ACC112 (cell line): ENCODE measurements around the gene CTDNEP1.

Experiments used
- H2AFZ ChIP-seq: fragments of 200-600 bp; sonication (generic); one replicate; pipeline ENCODE4 v1.6.0; 2017; ENCODE audit warnings: antibody characterized with exemption, low read length; ENCODE audit not compliant: unreplicated experiment
- H3K27ac ChIP-seq: fragments of 200-600 bp; sonication (generic); 2 replicates; pipeline ENCODE4 v1.5.1; 2014; ENCODE audit warnings: low read depth, mild to moderate bottlenecking, antibody characterized with exemption, low read length, moderate library complexity
- H3K27me3 ChIP-seq: fragments of 200-600 bp; sonication (generic); 2 replicates; pipeline ENCODE4 v1.6.1; 2014; ENCODE audit warnings: mild to moderate bottlenecking, antibody characterized with exemption, low read length, moderate library complexity, mixed read lengths; ENCODE audit not compliant: insufficient read depth
- H3K36me3 ChIP-seq: fragments of 200-600 bp; sonication (generic); 2 replicates; pipeline ENCODE4 v1.6.1; 2016; ENCODE audit warnings: mild to moderate bottlenecking, antibody characterized with exemption, low read length, moderate library complexity, mixed read lengths; ENCODE audit not compliant: insufficient read depth
- H3K4me1 ChIP-seq: fragments of 200-600 bp; sonication (generic); one replicate; pipeline ENCODE4 v1.6.1; 2016; ENCODE audit warnings: low read length, mixed read lengths; ENCODE audit not compliant: insufficient read depth, unreplicated experiment, control insufficient read depth
- H3K4me3 ChIP-seq: fragments of 200-600 bp; sonication (generic); 2 replicates; pipeline ENCODE4 v1.5.1; 2014; ENCODE audit warnings: mild to moderate bottlenecking, low read depth, low read length
- H3K79me2 ChIP-seq: fragments of 200-600 bp; sonication (generic); one replicate; pipeline ENCODE4 v1.6.0; 2016; ENCODE audit warnings: low read length; ENCODE audit not compliant: control insufficient read depth, unreplicated experiment, insufficient read depth

CTDNEP1 gene

GRCh38 chr17:7236808-7237207, 14.7 kb downstream of the CTDNEP1 start:
- Histone ChIP-seq H3K27me3 (no peaks in the 10 kb centered on the region), H3K27ac (peak overlapping the region; percentile 77), H3K79me2 (peaks cover 79% of the 10 kb centered on the region), H3K36me3 (peaks cover 25% of the 10 kb centered on the region; the same call in 1 of the 2 replicates), H3K4me1 (peaks cover 48% of the 10 kb centered on the region), H3K4me3 (peak overlapping the region; percentile 97), H2AFZ (no peak overlapping the region)

GRCh38 chr17:7235693-7236665, 15.6 kb downstream of the CTDNEP1 start:
- H2AFZ ChIP-seq = no peak overlapping the region
- peak overlapping the region; percentile 52 for H3K27ac ChIP-seq
- H3K36me3 ChIP-seq = peaks cover 25% of the 10 kb centered on the region; the same call in 1 of the 2 replicates
- H3K4me3 ChIP-seq = peak overlapping the region; percentile 94
- peaks cover 47% of the 10 kb centered on the region for H3K4me1 ChIP-seq
- no peaks in the 10 kb centered on the region for H3K27me3 ChIP-seq
- H3K79me2 ChIP-seq = peaks cover 79% of the 10 kb centered on the region

- peaks cover 83% of the 10 kb centered on the region for H3K79me2 ChIP-seq
- H3K4me1 ChIP-seq = peaks cover 36% of the 10 kb centered on the region
- H3K4me3 ChIP-seq = peak within 1 kb of the TSS; percentile 94
- peaks cover 16% of the 10 kb centered on the region; the same call in 1 of the 2 replicates for H3K36me3 ChIP-seq
- H2AFZ ChIP-seq = peak within 1 kb of the TSS; percentile 72
- H3K27ac ChIP-seq = peak within 1 kb of the TSS; percentile 68
- no peaks in the 10 kb centered on the region for H3K27me3 ChIP-seq
These were observed 17.2 kb downstream of the CTDNEP1 start, which contains the start of gene DVL2 for GRCh38 chr17:7234083-7234951. DVL2 (minus strand) TSS chr17:7234517; CDS start chr17:7234262, 255 bp downstream.

- Histone ChIP-seq H3K4me1 (peaks cover 36% of the 10 kb centered on the region), H3K79me2 (peaks cover 77% of the 10 kb centered on the region), H3K27ac (peak overlapping the region; percentile 68), H2AFZ (peak overlapping the region; percentile 72), H3K4me3 (peak overlapping the region; percentile 94), H3K27me3 (no peaks in the 10 kb centered on the region), H3K36me3 (peaks cover 19% of the 10 kb centered on the region; the same call in 1 of the 2 replicates)
These were observed 17.8 kb downstream of the CTDNEP1 start for GRCh38 chr17:7233701-7234082.

- Histone ChIP-seq H3K27me3 (no peaks in the 10 kb centered on the region), H3K4me3 (peak overlapping the region; percentile 94), H3K79me2 (peaks cover 70% of the 10 kb centered on the region), H3K27ac (no peak overlapping the region), H2AFZ (no peak overlapping the region), H3K4me1 (peaks cover 37% of the 10 kb centered on the region), H3K36me3 (peaks cover 16% of the 10 kb centered on the region)
These were observed 19.4 kb downstream of the CTDNEP1 start for GRCh38 chr17:7232114-7232513.

GRCh38 chr17:7229504-7229903, 22.0 kb downstream of the CTDNEP1 start:
- H3K79me2 ChIP-seq = peaks cover 53% of the 10 kb centered on the region
- no peak overlapping the region for H3K4me3 ChIP-seq
- H2AFZ ChIP-seq = no peak overlapping the region
- H3K36me3 ChIP-seq = peaks cover 10% of the 10 kb centered on the region
- H3K4me1 ChIP-seq = peaks cover 19% of the 10 kb centered on the region
- no peak overlapping the region for H3K27ac ChIP-seq
- H3K27me3 ChIP-seq = no peaks in the 10 kb centered on the region

GRCh38 chr17:7228920-7229319, 22.6 kb downstream of the CTDNEP1 start:
- H3K4me1 ChIP-seq = peaks cover 19% of the 10 kb centered on the region
- H3K27me3 ChIP-seq = no peaks in the 10 kb centered on the region
- no peak overlapping the region for H2AFZ ChIP-seq
- peaks cover 52% of the 10 kb centered on the region for H3K79me2 ChIP-seq
- H3K27ac ChIP-seq = no peak overlapping the region
- H3K4me3 ChIP-seq = no peak overlapping the region
- peaks cover 10% of the 10 kb centered on the region for H3K36me3 ChIP-seq

GRCh38 chr17:7226721-7227710, 24.5 kb downstream of the CTDNEP1 start:
- no peak overlapping the region for H3K27ac ChIP-seq
- H3K79me2 ChIP-seq = peaks cover 37% of the 10 kb centered on the region
- H3K4me1 ChIP-seq = peaks cover 12% of the 10 kb centered on the region

GRCh38 chr17:7225711-7226331, 25.7 kb downstream of the CTDNEP1 start:
- peaks cover 31% of the 10 kb centered on the region for H3K79me2 ChIP-seq
- peaks cover 14% of the 10 kb centered on the region for H3K4me1 ChIP-seq
- H3K4me3 ChIP-seq = no peak overlapping the region
- no peak overlapping the region for H2AFZ ChIP-seq
- H3K27ac ChIP-seq = no peak overlapping the region
- H3K27me3 ChIP-seq = no peaks in the 10 kb centered on the region
- peaks cover 6% of the 10 kb centered on the region for H3K36me3 ChIP-seq

More at GRCh38 chr17:7226721-7227710, 24.5 kb downstream of the CTDNEP1 start:
- Histone ChIP-seq H3K27me3 (no peaks in the 10 kb centered on the region), H2AFZ (no peak overlapping the region), H3K36me3 (peaks cover 8% of the 10 kb centered on the region), H3K4me3 (no peak overlapping the region)
